MM.1S (cell line): ENCODE data around the gene ADRB2.

Experiments used
- CTCF ChIP-seq: fragments of 300-600 bp; sonication (generic); IDR thresholded peaks from 2 replicates; pipeline ENCODE4 v1.5.1; 2016; ENCODE audit warnings: antibody characterized with exemption, low read length, mixed read lengths
- EZH2 ChIP-seq: fragments of 300-600 bp; sonication (generic); optimal IDR thresholded peaks from 2 replicates; pipeline ENCODE3; 2017; ENCODE audit warnings: low read depth, mild to moderate bottlenecking, antibody characterized with exemption, low read length, mixed read lengths
- EZH2phosphoT487 ChIP-seq: fragments of 300-600 bp; sonication (generic); IDR thresholded peaks from 2 replicates; pipeline ENCODE4 v1.6.1; 2018; ENCODE audit warnings: antibody characterized with exemption, low read length

- TF ChIP-seq CTCF (no peak), EZH2phosphoT487 (no peak), EZH2 (no peak)
Observed at GRCh38 chr5:148834689-148835088, 8.3 kb downstream of the ADRB2 start.
